ENCODE results near the gene OR14A2.
A peak's percentile ranks its signal among the peaks of the same experiment; 100 is the strongest.
"Not testable (repeated sequence)": the region's sequence is repeated elsewhere in the genome, so short reads cannot be mapped to it uniquely, and the experiment has no call there.

OR14A2 gene

GRCh38 chr1:247721222-247721621 is 26.7 kb downstream of the OR14A2 start:
- no peaks in the 10 kb centered on the region for H3K36me3 ChIP-seq (replicated peaks)
- H3K4me3 ChIP-seq (ENCODE audit: low read depth, low read length) = no peak overlapping the region
- in situ Hi-C loops (cut with HindIII; ENCODE audit: low pct_ligation_motif_present, low sequenced_read_pairs) = no loop called here
- DNase-seq = no peak
- TF ChIP-seq, protein P1, sequence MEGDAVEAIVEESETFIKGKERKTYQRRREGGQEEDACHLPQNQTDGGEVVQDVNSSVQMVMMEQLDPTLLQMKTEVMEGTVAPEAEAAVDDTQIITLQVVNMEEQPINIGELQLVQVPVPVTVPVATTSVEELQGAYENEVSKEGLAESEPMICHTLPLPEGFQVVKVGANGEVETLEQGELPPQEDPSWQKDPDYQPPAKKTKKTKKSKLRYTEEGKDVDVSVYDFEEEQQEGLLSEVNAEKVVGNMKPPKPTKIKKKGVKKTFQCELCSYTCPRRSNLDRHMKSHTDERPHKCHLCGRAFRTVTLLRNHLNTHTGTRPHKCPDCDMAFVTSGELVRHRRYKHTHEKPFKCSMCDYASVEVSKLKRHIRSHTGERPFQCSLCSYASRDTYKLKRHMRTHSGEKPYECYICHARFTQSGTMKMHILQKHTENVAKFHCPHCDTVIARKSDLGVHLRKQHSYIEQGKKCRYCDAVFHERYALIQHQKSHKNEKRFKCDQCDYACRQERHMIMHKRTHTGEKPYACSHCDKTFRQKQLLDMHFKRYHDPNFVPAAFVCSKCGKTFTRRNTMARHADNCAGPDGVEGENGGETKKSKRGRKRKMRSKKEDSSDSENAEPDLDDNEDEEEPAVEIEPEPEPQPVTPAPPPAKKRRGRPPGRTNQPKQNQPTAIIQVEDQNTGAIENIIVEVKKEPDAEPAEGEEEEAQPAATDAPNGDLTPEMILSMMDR (IDR thresholded peaks at IDR 0.05; ENCODE audit: low read depth, low read length, missing control alignments) = no peak
- no peak overlapping the region for H3K27ac ChIP-seq
- no peaks in the 10 kb centered on the region for H3K27me3 ChIP-seq (replicated peaks)

DNA sequence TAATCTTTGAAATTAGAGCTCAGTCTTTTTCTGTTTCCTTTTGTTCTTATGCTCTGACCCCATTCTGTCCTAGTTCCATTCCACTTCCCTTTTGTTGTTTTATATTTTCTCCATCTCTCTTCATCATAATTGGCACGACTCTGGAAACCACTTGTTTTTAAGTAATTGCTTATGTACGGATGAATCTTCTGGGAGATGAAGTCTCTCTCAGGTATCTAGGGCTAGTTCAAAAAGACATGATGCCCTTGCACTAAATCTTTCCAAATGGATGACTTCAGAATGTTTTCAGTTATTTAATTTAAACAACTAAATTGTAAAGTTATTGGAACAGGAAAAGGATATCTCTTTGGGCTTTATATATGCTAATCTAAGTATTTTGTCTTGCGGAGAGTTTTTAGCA is 31.4 kb downstream of the OR14A2 start, which contains the start of gene OR6F1:
Gene OR6F1, minus strand, starts transcription at position 101 of the 400 bp plus-strand sequence. CDS start 3,891 bp downstream, outside the sequence.
- Histone ChIP-seq H3K27ac (no peak within 1 kb of the TSS), H3K36me3 (replicated peaks) (no peaks in the 10 kb centered on the region), H3K27me3 (replicated peaks) (no peaks in the 10 kb centered on the region), H3K4me3 (ENCODE audit: low read depth, low read length) (no peak within 1 kb of the TSS)
- in situ Hi-C loops (cut with HindIII; ENCODE audit: low pct_ligation_motif_present, low sequenced_read_pairs) = no loop called here
- no peak for DNase-seq
- TF ChIP-seq, protein P1 (IDR thresholded peaks at IDR 0.05; ENCODE audit: low read depth, low read length, missing control alignments) = no peak

DNA sequence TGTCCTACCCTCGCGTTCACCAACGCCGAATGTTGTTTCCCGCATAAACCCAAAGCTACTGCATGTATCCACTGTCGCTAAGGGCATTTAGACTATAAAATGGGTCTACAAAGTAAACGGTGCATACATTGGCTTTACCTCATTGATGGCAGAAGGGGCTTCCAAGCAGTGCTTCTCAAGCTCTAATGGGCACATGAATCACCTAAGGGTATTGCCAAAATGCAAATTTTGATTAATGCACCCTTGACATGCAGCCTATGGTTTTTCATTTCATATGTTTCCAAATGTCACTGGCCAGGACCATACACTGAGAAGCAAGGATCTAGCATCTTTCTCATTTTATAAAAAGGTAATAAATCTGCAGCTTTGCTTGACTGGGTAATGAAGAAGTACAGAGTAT is 34.2 kb downstream of the OR14A2 start:
- TF ChIP-seq, protein P1 (IDR thresholded peaks at IDR 0.05; ENCODE audit: low read depth, low read length, missing control alignments) = no peak
- Histone ChIP-seq H3K27me3 (replicated peaks) (no peaks in the 10 kb centered on the region), H3K4me3 (ENCODE audit: low read depth, low read length) (no peak overlapping the region), H3K27ac (no peak overlapping the region), H3K36me3 (replicated peaks) (no peaks in the 10 kb centered on the region)
- no peak for DNase-seq
- in situ Hi-C loops (cut with HindIII; ENCODE audit: low pct_ligation_motif_present, low sequenced_read_pairs) = no loop called here

- H3K36me3 ChIP-seq (replicated peaks); H3K27ac ChIP-seq; H3K4me3 ChIP-seq (ENCODE audit: low read depth, low read length); DNase-seq; H3K27me3 ChIP-seq (replicated peaks); in situ Hi-C loops (cut with HindIII; ENCODE audit: low pct_ligation_motif_present, low sequenced_read_pairs): not testable (repeated sequence)
Measured at GRCh38 chr1:247710681-247711080, 37.3 kb downstream of the OR14A2 start.

GRCh38 chr1:247701338-247701737 is 46.6 kb downstream of the OR14A2 start:
- Histone ChIP-seq H3K27me3 (replicated peaks) (no peaks in the 10 kb centered on the region), H3K4me3 (ENCODE audit: low read depth, low read length) (no peak overlapping the region), H3K36me3 (replicated peaks) (no peaks in the 10 kb centered on the region), H3K27ac (no peak overlapping the region)
- in situ Hi-C loops (cut with HindIII; ENCODE audit: low pct_ligation_motif_present, low sequenced_read_pairs) = no loop called here
- TF ChIP-seq, protein P1 (IDR thresholded peaks at IDR 0.05; ENCODE audit: low read depth, low read length, missing control alignments) = no peak
- no peak for DNase-seq

DNA sequence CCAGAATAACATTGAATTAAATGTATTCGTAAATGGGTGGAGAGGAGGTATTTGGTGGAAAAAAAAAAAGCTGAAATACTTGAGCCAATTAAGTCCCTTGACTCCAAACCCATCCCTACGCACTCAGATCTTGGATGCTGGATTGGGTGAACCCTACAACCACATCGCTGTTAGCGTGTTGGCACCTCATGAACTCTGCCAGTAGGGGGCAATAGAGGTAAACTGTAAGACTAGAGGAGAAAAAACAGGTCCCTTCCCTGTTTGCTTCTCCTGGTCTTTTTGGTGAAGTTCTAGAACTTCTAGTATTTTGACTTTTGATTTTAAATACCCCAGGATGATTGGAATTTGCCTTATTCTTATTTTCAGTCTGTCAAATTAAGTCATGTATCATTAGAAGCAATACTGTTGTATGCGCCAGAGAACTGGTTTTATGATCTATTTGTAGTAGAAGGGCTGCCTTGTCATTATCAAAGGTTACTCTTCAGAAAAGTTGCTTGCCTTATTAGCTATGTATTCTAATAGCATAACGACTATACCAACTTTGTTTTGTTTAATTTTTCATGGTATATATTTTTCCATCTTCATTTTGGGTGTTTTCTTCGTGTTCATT is 66.5 kb downstream of the OR14A2 start:
- peak; percentile 28 for DNase-seq
- no peaks in the 10 kb centered on the region for H3K36me3 ChIP-seq (replicated peaks)
- H3K27me3 ChIP-seq (replicated peaks) = no peaks in the 10 kb centered on the region
- no peak overlapping the region for H3K4me3 ChIP-seq (ENCODE audit: low read depth, low read length)
- no peak overlapping the region for H3K27ac ChIP-seq
- TF ChIP-seq, protein P1 (IDR thresholded peaks at IDR 0.05; ENCODE audit: low read depth, low read length, missing control alignments) = peak; percentile 87
- in situ Hi-C loops (cut with HindIII; ENCODE audit: low pct_ligation_motif_present, low sequenced_read_pairs) = no loop called here
